GM19351 (cell line): ENCODE data around the gene S100A14.
A peak's percentile ranks its signal among the peaks of the same experiment; 100 is the strongest.
"Not testable (repeated sequence)": the region's sequence is repeated elsewhere in the genome, so short reads cannot be mapped to it uniquely, and the experiment has no call there.

Experiments used
- ATAC-seq: cut with Tn5 transposase; IDR thresholded peaks from one replicate; pipeline ENCODE4 v1.9.1; 2021; ENCODE audit warnings: mild to moderate bottlenecking, moderate library complexity; ENCODE audit not compliant: unreplicated experiment

S100A14 gene

DNA sequence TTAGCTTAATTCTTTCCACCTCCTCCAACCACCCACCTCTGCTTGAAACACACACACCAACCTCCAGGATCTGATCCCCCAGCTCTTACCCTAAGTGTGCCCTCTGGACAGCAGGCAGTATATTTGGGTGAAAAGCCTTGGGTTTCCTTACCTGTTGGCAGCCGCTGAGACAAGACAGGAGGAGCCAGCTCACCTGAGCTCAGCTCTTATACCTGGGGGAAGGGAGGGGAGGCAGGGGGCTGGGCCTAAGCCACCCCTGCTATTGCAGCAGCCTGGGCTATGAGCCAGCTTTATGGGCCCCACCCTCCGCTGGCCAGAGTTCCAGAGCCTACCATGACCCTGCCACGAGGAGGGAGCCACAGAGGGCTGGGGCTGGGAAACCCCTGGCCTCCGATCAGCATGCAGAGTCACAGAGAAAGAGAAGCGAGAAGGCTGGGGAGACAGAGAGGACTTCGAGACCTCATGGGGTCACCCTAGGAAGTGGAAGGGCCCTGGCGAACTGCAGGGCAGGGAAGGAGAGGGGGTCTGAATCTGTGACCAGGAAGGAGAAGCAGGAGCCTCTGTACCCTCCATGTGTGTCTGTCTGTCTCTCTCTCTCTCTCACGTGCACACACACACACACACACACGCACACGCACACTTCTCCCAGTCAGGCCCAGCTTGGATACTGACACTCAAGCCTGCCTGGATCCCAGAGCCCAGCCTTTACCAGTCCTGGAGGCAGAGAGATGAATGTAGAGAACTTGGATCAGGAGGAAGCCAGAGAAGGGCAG, at the start of gene S100A14:
TSS of gene S100A14 (minus strand) at position 182 of the 773 bp plus-strand sequence. CDS start 467 bp downstream, outside the sequence.
- ATAC-seq = no peak

DNA sequence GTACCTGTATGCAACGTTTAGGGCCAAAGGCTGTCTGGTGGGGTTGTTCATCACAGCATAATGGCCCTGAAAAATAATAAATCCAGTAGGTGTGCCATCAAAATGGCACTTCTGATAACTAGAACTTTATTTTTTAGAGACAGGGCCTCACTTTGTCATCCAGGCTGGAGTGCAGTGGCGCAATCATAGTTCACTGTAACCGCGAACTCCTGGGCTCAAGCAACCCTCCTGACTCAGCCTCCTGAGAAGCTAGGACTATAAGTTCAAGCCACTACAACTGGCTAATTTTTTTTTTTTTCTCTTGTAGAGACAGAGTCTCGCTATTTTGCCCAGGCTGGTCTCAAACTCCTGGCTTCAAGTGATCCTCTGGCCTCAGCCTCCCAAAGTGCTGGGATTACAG, 47.1 kb upstream of the S100A14 start:
- no peak for ATAC-seq

DNA sequence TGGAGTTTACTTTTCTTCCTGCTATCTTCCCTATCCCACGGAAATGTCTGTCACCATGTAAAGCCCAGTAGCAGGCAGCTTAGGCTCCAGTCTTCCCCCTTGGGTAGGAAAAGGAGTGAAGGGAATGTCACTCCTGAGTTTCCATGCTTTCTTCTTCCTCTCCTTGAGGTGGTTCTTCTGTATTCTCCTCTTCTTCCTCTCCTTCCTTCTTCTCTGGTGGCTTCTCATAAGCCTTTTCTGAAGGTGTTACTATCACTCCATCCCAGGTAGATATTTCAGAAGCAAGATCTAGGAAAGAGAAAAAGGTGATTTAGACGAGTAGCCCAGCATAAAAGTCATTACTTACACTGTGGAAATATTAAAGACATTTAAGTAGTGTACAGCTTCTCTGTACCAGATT, 46.1 kb upstream of the S100A14 start:
- no peak for ATAC-seq

DNA sequence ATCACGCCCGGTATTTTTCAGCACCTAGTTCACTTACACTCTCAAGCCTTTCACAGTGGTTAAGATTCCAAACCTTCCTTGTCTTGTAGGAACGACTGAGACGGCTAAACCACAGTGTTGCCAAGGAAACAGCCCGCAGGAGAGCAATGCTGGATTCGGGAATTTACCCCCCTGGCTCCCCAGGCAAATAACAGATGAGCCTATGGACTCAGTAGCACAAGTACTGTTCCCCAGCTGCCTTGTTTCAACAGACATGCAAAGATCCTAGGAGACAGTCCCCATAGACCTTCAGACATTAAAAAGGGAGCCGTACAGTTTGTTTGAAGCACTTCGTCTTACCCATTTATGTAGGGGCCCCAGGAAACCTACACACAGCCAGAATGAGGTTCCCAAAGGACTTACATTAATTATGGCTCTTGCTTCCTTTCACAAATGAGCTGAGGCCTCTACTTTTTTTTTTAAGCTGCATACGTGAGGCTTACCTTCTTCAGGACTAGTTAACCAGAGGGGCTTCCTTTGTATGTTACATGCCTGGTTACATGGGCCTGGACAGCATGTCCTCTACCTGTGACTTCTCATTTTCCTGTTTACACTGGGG, 45.1 kb upstream of the S100A14 start:
- ATAC-seq = no peak

DNA sequence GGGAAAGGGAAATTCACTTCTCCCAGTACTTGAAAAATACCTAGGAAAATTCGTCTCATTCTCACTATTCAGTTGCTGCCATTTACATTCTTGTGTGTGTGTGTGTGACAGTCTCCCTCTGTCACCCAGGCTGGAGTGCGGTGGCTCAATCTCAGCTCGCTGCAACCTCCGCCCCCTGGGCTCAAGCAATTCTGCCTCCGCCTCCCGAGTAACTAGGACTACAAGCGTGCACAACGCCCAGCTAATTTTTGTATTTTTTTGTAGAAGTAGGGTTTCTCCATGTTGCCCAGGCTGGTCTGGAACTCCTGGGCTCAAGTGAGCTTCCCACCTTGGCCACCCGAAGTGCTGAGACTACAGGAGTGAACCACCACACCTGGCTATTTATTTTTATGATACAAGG, 43.5 kb upstream of the S100A14 start:
- no peak for ATAC-seq

DNA sequence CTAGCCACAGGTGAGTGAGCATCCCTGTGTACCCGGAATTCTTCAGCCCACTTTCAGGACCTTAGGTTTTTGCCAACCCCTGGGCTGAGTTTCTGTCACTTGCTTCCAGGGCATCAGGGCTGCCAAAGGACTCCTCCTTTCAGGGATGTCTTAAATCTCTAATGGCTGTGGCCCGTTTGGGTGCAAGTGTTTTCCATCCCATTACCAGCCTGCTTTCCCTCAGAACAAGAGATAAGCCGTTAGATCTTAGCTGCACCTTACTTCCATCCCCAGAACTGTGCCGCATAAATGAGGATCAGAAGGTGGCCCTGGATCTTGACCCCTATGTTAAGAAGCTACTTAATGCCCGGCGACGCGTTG, 43.0 kb upstream of the S100A14 start:
- no peak for ATAC-seq

DNA sequence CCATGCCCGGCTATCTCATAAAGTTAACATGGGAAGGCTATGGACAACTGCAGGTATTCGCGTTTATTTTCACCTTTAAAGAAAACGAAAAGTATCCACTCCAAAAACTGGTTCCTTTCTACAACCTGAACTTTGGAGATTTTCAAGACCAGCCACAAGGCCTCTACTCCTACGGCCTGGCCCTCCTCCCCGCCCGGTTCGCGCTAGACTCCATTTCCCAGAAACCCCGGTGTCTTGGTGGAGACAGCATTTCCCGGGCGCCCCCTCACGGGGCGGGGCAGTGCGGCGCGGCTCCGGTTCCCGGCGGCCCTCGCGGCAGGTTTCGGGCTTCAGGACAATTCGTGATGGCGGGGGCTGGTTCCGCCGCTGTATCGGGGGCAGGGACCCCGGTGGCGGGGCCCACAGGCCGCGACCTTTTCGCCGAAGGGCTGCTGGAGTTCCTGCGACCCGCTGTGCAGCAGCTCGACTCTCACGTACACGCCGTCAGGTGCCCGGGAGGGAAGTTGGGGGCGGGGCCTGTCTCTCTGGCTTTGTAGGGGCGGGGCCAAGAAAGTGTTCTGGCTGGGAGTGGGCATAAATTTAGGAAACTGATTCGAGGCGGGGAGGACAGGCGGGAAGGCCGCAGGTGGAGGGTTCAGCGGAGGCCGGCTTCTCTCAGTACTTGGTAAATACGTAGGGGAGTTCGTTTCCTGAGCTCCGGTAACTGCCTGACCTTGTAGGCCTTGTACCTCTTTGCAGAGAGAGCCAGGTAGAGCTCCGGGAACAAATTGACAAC, 42.5 kb upstream of the S100A14 start, which contains the start of gene SNAPIN:
TSS of gene SNAPIN (plus strand) at position 304 of the 775 bp plus-strand sequence. CDS start at position 345, 41 bp downstream.
- peak; percentile 94 for ATAC-seq

DNA sequence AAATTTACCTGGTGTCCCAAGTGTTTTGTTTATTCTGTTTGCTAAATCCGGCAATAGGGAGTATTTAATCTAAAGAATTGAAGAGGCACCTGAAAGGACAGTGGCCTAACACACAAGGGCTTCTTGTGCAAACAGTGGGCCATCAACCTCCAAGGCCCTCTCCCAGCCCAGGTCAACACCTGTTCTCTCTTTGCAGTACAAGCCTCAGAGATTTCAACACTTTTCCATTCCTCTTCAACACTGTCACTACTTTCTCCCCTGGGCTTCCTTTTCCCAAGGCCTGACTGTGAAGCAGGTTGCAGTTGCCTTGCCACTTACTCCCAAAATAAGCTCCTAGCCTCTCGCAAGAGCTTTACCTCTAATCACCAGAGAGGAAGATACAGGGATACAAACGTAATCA, 39.2 kb upstream of the S100A14 start:
- no peak for ATAC-seq

DNA sequence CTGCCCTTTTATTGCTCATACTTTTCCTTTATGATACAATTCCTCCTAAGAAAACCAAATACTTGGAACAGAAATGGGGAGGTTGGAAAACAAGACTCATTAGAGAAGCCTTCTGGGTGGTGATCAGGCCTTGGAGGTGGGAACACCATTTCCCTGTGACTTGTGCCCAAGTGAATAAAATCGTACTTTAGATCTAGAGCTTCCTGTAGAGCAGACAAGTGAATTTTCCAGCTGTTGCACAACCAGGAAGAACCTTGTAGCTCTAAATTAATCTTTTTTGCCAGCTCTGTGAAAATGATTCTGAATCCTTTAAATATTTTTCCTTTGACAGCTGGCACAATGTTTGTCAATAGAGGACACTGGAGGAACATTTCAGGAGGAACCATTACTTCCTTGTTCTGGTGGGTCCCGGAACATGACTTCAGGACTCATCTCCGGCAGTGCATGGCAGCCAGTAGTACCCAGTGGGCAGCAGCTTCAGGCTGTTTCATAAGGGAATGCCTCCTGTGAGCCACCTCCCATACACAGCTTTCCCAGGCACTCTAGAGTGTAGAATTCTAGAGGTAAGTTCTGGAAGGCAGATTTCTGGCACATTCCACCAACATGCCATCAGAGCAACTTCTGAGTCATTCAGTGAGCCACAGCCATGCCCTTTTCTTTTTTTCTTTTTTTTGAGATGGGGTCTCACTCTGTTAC, 36.8 kb upstream of the S100A14 start:
- no peak for ATAC-seq

DNA sequence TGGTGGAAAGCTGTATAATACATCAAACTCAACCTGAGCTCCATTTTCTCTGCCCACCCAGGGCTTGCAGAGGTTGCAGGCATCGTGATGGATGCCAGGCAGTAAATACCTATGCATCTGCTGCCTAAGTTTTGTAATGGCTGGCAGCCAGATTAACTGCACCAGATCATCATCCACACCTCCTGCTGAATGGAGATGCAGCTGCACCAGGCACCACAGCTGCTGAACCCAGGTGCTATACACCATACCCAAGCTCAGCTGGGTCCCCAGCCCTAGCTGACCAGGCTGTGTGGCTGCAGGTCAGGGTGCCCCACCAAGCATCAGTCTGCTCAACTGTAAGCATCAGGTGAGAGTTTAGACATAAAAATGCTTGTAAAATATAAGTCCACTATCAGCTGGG, 35.6 kb upstream of the S100A14 start:
- no peak for ATAC-seq

DNA sequence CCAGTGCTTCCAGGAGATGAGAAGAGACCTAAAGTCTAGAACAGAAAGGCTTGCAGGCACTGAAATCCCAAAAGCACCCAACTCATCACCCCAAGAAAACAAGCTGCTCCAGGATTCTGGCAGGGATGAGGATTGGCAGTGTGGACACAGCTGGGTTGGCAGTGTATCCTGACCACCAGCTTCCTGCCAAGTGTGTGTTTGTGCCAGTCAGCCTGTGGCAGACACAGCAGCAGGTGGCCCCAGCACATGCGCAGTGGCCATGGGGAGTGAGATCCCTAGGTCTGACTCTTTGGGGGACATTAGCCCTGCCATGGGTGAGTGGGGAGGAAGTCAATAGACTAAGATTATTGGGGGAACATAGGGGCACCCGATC, 33.7 kb upstream of the S100A14 start:
- no peak for ATAC-seq

DNA sequence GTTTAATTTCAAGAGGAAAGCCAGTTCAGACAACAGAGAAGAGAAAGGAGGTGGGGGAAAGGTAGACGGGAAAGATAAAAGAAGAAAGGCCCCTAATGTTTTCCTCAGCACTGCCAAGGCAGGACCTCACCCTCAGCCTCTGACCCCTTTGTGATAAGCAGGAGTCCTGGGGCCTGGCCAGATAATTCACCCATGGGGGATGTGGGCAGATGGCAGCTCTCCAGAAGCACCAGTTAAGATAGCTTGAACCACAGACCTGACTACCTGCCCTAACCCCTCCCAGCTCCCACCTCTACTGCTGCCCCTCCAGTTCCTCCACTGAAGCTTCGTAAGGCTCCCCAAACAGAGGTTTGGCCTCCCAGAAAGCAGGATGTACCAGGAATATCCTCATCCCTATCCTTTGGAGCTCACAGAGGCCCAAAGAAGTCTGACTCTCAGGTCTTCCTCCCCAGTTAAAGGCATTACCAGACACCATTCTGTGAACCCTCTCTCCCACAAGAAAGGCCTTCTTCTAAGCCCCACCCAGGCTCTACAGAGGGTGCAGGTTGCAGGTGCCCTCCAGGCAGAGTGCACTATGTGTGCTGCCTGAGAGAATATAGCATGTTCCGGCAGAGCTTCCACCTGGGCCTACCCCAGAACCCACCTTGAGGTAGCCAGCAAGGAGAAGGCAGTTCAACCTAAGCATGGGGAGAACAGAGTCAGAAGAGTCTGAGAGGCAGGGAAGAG, 33.2 kb upstream of the S100A14 start:
- ATAC-seq = no peak

DNA sequence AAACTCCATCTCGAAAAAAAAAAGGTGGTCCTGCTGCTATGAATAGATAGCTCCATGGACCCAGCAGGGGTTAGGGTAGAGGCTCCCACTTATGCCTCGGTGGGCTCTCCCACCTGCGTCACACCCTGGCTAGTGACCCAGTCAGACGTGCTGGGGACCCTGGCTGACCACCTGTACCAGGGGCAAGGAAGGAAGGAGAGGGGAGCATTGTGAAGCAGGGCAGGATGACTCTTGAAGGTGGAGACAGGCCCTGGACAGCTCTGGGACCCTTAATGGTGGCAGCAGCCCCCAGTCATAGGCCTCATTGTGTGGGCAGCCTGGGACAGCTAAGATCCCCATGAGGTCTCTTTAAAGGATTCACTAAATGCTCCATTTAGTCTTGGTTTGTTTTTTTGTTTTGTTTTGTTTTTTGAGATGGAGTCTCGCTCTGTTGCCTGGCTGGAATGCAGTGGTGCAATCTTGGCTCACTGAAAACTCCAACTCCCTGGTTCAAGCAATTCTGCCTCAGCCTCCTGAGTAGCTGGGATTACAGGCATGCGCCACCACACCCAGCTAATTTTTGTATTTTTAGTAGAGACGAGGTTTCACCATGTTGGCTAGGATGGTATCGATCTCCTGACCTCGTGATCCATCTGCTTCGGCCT, 32.0 kb upstream of the S100A14 start:
- no peak for ATAC-seq

DNA sequence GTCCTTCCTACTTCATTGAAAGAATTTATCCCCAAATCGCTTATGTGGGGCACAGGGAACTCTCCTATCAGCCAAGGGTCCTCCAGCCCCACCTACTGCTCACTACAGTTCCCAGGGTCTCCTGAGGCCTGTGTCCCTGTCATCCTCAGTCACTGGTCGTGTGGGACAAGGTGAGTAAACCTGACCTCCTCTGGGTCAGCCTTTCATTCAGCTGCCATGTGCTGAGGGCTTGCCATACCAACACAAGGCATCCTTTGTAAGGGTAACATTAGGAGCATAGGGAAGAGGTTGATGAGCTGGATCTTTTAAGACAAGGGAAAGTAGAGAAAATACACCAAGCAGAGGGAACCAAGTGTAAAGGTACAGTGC, 31.2 kb upstream of the S100A14 start:
- no peak for ATAC-seq

DNA sequence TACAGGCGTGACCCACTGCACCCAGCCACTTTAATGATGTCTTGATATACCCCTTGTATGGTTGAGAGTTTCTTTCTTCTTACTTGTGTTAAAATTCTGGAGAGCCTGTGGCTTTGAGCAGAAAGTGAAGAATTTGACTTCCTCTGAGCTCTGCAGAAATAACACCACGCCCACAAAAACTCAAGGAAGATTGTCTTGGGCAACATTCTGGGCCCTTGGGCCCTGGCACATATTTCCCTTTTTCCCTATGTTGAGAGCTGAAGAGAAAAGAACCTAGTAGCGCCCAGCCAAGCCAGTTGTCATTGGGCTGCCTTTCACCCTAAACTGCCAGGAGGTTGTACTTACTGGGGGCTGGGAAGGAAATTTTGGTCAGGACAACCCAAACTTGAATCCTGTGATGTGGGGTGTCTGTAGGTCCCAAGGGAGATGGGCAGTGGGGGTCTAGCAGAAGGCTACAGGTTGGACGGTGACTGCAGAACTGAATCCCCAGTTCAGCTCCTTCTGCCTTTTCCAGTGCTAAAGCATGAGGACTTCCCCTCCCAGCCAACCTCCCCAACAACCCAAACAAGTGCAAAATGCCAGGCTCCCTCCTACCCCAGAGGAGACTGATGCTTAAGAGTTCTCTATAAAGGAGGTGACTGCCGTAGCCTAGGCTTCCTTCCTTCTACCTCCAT, 30.7 kb upstream of the S100A14 start:
- no peak for ATAC-seq

DNA sequence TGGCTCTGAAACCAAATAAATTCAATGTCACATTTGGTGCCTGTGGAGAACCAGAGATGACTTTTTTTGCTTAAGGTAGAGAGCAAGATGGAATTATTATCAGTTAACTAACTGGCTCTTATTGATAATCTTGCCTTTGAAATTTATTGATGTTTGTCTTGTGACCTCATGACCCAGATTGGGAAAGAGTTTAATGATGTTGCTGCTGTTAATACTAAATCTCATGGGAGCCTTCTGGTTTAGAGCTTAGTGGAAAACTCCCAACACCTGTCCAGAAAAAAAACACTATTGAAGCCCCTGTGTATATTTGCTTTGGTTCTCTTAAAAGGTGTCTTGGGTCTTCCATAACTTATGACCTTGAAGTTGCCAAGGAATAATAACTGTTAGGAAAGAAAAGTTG, 27.7 kb upstream of the S100A14 start:
- ATAC-seq = no peak

DNA sequence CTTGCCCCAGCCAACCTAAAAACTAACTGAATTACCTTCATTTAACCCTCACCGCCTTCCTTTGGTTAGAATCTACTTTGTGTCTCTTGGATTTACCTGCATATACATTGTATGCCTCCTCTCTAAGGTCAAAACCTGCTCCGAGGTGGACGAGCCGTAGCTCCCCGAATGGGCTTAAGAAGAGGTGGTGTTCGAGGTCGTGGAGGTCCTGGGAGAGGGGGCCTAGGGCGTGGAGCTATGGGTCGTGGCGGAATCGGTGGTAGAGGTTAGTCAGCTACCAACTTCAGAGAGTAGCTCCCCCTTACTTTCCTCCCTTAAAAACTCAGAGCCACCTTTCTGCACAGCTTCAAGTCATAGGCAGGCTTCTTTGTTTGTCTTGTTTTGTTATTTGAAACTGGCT, 27.0 kb upstream of the S100A14 start:
- no peak for ATAC-seq

DNA sequence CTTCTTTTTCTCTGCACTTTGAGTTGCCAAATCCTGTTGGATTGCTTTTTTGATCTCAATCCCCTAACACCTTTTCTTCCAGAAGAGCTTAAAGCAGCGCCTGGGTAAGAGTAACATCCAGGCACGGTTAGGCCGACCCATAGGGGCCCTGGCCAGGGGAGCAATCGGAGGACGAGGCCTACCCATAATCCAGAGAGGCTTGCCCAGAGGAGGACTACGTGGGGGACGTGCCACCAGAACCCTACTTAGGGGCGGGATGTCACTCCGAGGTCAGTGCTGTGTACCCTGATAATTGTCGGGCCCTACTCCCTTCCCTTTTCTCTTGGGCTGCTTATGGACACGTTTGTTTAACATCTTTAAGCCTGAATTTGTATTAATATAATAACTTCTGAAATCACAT, 26.0 kb upstream of the S100A14 start:
- no peak for ATAC-seq

DNA sequence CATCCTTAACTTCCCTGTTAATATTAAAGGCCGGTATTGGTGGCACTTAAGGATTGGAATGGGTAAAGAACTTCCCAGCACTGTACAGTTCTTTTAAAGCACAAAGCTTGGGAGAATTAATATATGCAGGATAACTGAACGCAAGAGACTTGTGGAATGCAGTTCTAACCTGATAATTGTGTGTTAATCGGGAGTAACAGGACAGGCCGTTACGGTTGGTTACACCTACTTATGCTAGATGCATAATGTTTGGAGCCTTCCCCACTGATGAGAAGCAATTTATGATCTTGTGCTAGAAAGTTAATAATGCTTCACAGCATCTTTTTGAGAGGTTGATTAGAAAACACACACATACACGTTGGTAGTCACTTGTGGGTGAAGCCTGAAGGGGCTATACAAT, 24.7 kb upstream of the S100A14 start:
- ATAC-seq = no peak

DNA sequence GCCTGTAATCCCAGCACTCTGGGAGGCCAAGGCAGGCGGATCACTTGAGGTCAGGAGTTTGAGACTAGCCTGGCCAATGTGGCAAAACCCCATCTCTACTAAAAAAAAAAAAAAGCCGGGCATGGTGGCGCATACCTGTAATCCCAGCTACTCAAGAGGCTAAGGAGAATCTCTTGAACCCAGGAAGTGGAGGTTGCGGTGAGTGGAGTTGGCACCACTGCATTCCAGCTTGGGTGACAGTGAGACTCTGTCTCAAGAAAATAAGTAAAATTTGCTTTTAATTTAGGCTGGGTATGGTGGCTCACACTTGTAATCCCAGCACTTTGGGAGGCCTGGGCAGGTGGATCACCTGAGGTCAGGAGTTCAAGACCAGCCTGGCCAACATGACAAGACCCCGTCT, 24.1 kb upstream of the S100A14 start:
- ATAC-seq = not testable (repeated sequence)
